Right lobe of liver (tissue), 4 donors: Measurements from ENCODE around the gene ANKRD44.

ENCODE experiments used
- CTCF ChIP-seq, 4 donors: fragments of 200-600 bp in 3 of 4; fragments of 450-650 bp in 1 of 4; IDR thresholded peaks; one replicate each; pipeline versions ENCODE4 v1.5.1 to v1.8.0; 2016 to 2022; ENCODE audit warnings: antibody characterized with exemption in 4 of 4, mild to moderate bottlenecking in 2 of 4
- POLR2A ChIP-seq: fragments of 450-650 bp; IDR thresholded peaks from one replicate; pipeline ENCODE4 v1.6.1; 2017; ENCODE audit warnings: antibody characterized with exemption, mild to moderate bottlenecking
- donor health status: DM: no; HTN: no; CAD: no.
- donor health status: DM: no; HTN: no; CAD: no.
- donor health status: DM: no; HTN: yes; CAD: no.

GRCh38 chr2:196963961-196964360, 346.6 kb downstream of the ANKRD44 start:
- TF ChIP-seq CTCF (IDR thresholded peaks at IDR 0.05) (no peak), POLR2A (no peak)
